WTC11 (cell line): ENCODE measurements around the gene SLC45A1. TPM values are rescaled to one million over a fixed set of nuclear protein-coding genes. Genes with fewer than 3 reads are reported as not detected.

Experiments
- ATAC-seq: fragments of 200-7000 bp; cut with Tn5 transposase; 2 replicates; pipeline ENCODE4 v1.10.0; 2021; ENCODE audit warnings: mild to moderate bottlenecking, moderate library complexity
- CTCF ChIA-PET: fragments of 300-600 bp; sonication (Branson Sonifier 250); formaldehyde crosslinking; loops from one replicate; lab custom pipeline; 2021; ENCODE audit warnings: antibody characterized with exemption; lab: Charles Lee
- POLR2A ChIA-PET: fragments of 350-600 bp; sonication (Branson Sonifier 250); formaldehyde crosslinking; loops from one replicate; lab custom pipeline; 2021; ENCODE audit warnings: antibody characterized with exemption; lab: Charles Lee
- DNase-seq: peaks from one replicate; pipeline ENCODE4 v3.0.0; 2021; ENCODE audit warnings: low spot score
- H3K27ac Mint-ChIP-seq: 2 replicates; pipeline ENCODE4 v1.8.0; 2021; ENCODE audit warnings: mixed read lengths
- H3K27me3 Mint-ChIP-seq: 2 replicates; pipeline ENCODE4 v1.8.0; 2021; ENCODE audit warnings: low read depth, mild to moderate bottlenecking, moderate library complexity, mixed read lengths
- H3K36me3 Mint-ChIP-seq: 2 replicates; pipeline ENCODE4 v1.8.0; 2021; ENCODE audit warnings: mixed read lengths
- H3K4me1 Mint-ChIP-seq: 2 replicates; pipeline ENCODE4 v1.8.0; 2022; ENCODE audit warnings: mixed read lengths
- H3K4me3 Mint-ChIP-seq: 2 replicates; pipeline ENCODE4 v1.8.0; 2021; ENCODE audit warnings: mild to moderate bottlenecking, moderate library complexity, mixed read lengths
- H3K9me3 Mint-ChIP-seq: 2 replicates; pipeline ENCODE4 v1.8.0; 2021; ENCODE audit warnings: mixed read lengths
- AR ChIP-seq: fragments of 250-450 bp; sonication (Bioruptor Pico); IDR thresholded peaks from 2 replicates; pipeline ENCODE4 v1.9.0; 2021; ENCODE audit warnings: mild to moderate bottlenecking
- CDX4 ChIP-seq: fragments of 250-450 bp; sonication (Bioruptor Pico); IDR thresholded peaks from 2 replicates; pipeline ENCODE4 v1.9.0; 2021; ENCODE audit warnings: moderate library complexity, mild to moderate bottlenecking, inconsistent platforms, borderline replicate concordance
- ETV6 ChIP-seq: sonication (generic); formaldehyde crosslinking; IDR thresholded peaks from 2 replicates; pipeline ENCODE4 v1.8.1; 2022; ENCODE audit warnings: mild to moderate bottlenecking, missing genetic modification reagents
- GABPB1 ChIP-seq: sonication (generic); formaldehyde crosslinking; IDR thresholded peaks from 2 replicates; pipeline ENCODE4 v1.8.1; 2023; ENCODE audit warnings: mild to moderate bottlenecking, missing genetic modification reagents
- GRHL2 ChIP-seq: fragments of 250-450 bp; sonication (Bioruptor Pico); IDR thresholded peaks from 2 replicates; pipeline ENCODE4 v1.8.0; 2022; ENCODE audit warnings: mild to moderate bottlenecking, moderate library complexity; ENCODE audit not compliant: insufficient replicate concordance, severe bottlenecking
- GTF2I ChIP-seq: fragments of 250-450 bp; sonication (Bioruptor Pico); conservative IDR thresholded peaks from 2 replicates; pipeline ENCODE4 v1.4.0; 2021; ENCODE audit warnings: mild to moderate bottlenecking
- IRF1 ChIP-seq: sonication (generic); formaldehyde crosslinking; IDR thresholded peaks from 2 replicates; pipeline ENCODE4 v1.8.0; 2023; ENCODE audit warnings: missing genetic modification reagents
- KAT7 ChIP-seq: sonication (generic); formaldehyde crosslinking; IDR thresholded peaks from 2 replicates; pipeline ENCODE4 v1.8.1; 2023; ENCODE audit warnings: missing genetic modification reagents, mild to moderate bottlenecking, borderline replicate concordance
- MYBL2 ChIP-seq: sonication (generic); formaldehyde crosslinking; IDR thresholded peaks from 2 replicates; pipeline ENCODE4 v1.8.1; 2023; ENCODE audit warnings: mild to moderate bottlenecking, moderate library complexity, missing genetic modification reagents
- PRRX2 ChIP-seq: fragments of 250-450 bp; sonication (Bioruptor Pico); IDR thresholded peaks from 2 replicates; pipeline ENCODE4 v1.8.0; 2021; ENCODE audit warnings: mild to moderate bottlenecking
- SMAD3 ChIP-seq: sonication (generic); formaldehyde crosslinking; IDR thresholded peaks from 2 replicates; pipeline ENCODE4 v1.8.0; 2022; ENCODE audit warnings: missing genetic modification reagents, mild to moderate bottlenecking, borderline replicate concordance
- SP1 ChIP-seq: sonication (generic); formaldehyde crosslinking; conservative IDR thresholded peaks from 2 replicates; pipeline ENCODE4 v1.8.1; 2022; ENCODE audit warnings: missing genetic modification reagents
- STAT6 ChIP-seq: sonication (generic); formaldehyde crosslinking; conservative IDR thresholded peaks from 2 replicates; pipeline ENCODE4 v1.8.1; 2023; ENCODE audit warnings: mild to moderate bottlenecking, low read depth, missing genetic modification reagents, moderate library complexity
- TCF7 ChIP-seq: sonication (generic); formaldehyde crosslinking; IDR thresholded peaks from 2 replicates; pipeline ENCODE4 v1.8.0; 2022; ENCODE audit warnings: mild to moderate bottlenecking, low read depth, missing genetic modification reagents, moderate library complexity
- TEAD1 ChIP-seq: sonication (generic); formaldehyde crosslinking; IDR thresholded peaks from 2 replicates; pipeline ENCODE4 v1.8.0; 2022; ENCODE audit warnings: mild to moderate bottlenecking, missing genetic modification reagents
- USF1 ChIP-seq: sonication (generic); formaldehyde crosslinking; IDR thresholded peaks from 2 replicates; pipeline ENCODE4 v1.8.0; 2022; ENCODE audit warnings: mild to moderate bottlenecking, missing genetic modification reagents
- ZNF138 ChIP-seq: sonication (generic); formaldehyde crosslinking; conservative IDR thresholded peaks from 2 replicates; pipeline ENCODE4 v1.8.1; 2022; ENCODE audit warnings: mild to moderate bottlenecking, moderate library complexity, missing genetic modification reagents
- total RNA-seq: library from RNA; stranded (reverse); gene quantifications from 3 replicates; pipeline ENCODE4 v1.2.3, GENCODE V29; 2021
- TF ChIP-seq, protein P1 (sequence below): sonication (generic); formaldehyde crosslinking; IDR thresholded peaks from 2 replicates; pipeline ENCODE4 v1.8.1; 2023; ENCODE audit warnings: mild to moderate bottlenecking, missing genetic modification reagents, borderline replicate concordance
- TF ChIP-seq, protein P2 (sequence below): sonication (generic); formaldehyde crosslinking; IDR thresholded peaks from 2 replicates; pipeline ENCODE4 v1.8.0; 2022; ENCODE audit warnings: mild to moderate bottlenecking, missing genetic modification reagents

The SLC45A1 gene
- total RNA-seq, 1 experiment from 2014 or later = 2.3 TPM

DNA sequence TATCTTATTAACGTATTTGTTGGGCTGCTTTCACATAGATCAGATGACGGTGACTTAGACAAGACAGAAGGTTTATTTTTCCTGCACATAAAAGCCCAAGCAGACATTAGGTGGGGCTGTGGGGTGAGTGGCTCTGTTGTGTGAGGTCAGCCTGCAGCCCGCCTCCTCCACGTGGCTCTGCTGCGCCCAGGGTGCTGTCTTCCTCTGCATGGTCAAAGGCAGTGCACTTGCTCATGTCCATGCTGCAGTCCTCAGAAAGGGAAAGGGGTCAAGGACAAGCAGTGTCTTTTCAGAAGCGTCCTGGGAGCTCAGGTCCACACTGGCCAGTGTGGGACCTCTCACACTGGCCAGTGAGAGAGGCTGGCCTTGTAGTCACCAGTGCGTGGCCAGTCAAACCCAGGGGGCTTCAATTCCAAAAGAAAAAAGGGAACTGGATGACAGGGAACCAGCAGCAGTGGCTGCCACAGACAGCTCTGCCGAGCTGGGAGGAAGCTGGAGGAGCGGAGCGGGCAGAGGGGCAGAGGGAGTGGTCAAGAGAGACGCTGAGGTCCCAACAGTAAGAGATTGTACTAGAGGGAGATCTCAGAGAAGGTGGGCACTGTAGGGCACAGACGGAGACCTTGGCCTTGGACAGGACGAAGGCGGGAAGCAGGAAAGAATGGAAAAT is 35.9 kb upstream of the SLC45A1 start:
- no peak overlapping the region for H3K27ac Mint-ChIP-seq
- no peaks in the 10 kb centered on the region for H3K36me3 Mint-ChIP-seq
- H3K4me3 Mint-ChIP-seq = no peak overlapping the region
- ATAC-seq (peak; percentile 32; the same call in 1 of the 2 replicates), DNase-seq (no peak)
- peaks cover 12% of the 10 kb centered on the region for H3K9me3 Mint-ChIP-seq
- TF ChIP-seq GABPB1 = 0 out of 2 replicates have a peak, but pooled peaks have one; percentile 7
- no peak for TF ChIP-seq STAT6 (CRISPR knock-in tag)
- TF ChIP-seq CDX4 (CRISPR knock-in tag) = no peak
- TF ChIP-seq ETV6 (CRISPR knock-in tag) = peak; percentile 28; the same call in 1 of the 2 replicates
- TF ChIP-seq KAT7 = no peak
- no peak for TF ChIP-seq ZNF138
- TF ChIP-seq, protein P1, sequence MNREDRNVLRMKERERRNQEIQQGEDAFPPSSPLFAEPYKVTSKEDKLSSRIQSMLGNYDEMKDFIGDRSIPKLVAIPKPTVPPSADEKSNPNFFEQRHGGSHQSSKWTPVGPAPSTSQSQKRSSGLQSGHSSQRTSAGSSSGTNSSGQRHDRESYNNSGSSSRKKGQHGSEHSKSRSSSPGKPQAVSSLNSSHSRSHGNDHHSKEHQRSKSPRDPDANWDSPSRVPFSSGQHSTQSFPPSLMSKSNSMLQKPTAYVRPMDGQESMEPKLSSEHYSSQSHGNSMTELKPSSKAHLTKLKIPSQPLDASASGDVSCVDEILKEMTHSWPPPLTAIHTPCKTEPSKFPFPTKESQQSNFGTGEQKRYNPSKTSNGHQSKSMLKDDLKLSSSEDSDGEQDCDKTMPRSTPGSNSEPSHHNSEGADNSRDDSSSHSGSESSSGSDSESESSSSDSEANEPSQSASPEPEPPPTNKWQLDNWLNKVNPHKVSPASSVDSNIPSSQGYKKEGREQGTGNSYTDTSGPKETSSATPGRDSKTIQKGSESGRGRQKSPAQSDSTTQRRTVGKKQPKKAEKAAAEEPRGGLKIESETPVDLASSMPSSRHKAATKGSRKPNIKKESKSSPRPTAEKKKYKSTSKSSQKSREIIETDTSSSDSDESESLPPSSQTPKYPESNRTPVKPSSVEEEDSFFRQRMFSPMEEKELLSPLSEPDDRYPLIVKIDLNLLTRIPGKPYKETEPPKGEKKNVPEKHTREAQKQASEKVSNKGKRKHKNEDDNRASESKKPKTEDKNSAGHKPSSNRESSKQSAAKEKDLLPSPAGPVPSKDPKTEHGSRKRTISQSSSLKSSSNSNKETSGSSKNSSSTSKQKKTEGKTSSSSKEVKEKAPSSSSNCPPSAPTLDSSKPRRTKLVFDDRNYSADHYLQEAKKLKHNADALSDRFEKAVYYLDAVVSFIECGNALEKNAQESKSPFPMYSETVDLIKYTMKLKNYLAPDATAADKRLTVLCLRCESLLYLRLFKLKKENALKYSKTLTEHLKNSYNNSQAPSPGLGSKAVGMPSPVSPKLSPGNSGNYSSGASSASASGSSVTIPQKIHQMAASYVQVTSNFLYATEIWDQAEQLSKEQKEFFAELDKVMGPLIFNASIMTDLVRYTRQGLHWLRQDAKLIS = no peak
- TF ChIP-seq AR (CRISPR knock-in tag) = no peak
- no peak for TF ChIP-seq GRHL2 (CRISPR knock-in tag)
- H3K4me1 Mint-ChIP-seq = peaks cover 21% of the 10 kb centered on the region
- ChIA-PET CTCF (interaction anchor here (0.6 kb wide), 1 partner anchor 265 kb away, joined by 4 read pairs; no protein-coding TSS in a partner anchor), POLR2A (interaction anchor here (0.6 kb wide), 1 partner anchor 485 kb away, joined by 5 read pairs; no protein-coding TSS in a partner anchor)
- H3K27me3 Mint-ChIP-seq = no peaks in the 10 kb centered on the region

DNA sequence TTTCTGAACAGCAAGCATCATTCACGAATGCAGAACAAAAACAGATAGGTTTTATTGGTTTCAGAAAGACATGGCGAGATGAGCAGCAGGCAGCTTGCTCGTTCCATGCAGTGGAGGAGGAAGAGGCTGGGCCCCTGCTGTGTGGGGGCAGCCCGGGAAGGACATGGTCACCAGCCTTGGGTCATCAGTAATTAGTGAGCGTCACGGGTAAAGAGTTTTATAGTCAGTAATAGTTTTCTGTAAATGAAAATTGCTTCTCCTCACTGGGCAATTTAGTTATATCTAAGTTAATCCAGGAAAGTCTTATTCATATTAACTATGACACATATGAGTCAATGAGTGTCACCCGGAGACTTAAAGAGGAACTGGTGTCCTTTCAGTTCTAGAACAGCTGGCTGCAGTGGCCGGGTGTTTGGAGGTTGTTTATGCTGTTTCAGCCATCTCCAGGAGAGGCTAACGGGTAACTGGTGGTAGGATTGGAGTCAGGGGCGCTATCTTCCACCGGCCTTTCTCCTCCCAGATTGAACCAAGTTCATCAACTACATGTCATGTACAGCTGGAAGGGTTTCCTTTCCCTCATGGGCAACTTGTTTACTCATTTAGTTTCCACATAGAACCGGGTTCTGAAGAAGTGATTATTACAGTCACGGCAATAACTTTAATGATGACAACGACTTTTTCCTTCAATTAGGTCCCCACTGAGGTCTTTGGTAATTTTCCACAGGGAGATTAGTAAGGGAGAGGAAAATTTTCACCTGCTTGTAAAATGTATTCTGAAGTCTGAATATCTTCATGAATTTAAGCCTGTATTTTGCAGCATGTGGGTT is 34.6 kb upstream of the SLC45A1 start:
- Mint-ChIP-seq H3K27ac (no peak overlapping the region), H3K36me3 (no peaks in the 10 kb centered on the region), H3K4me1 (peaks cover 21% of the 10 kb centered on the region), H3K4me3 (no peak overlapping the region), H3K27me3 (no peaks in the 10 kb centered on the region), H3K9me3 (peaks cover 10% of the 10 kb centered on the region)
- DNase-seq (no peak), ATAC-seq (no peak)
- CTCF ChIA-PET = no interaction called here
- POLR2A ChIA-PET = no interaction called here
- TF ChIP-seq TCF7 (CRISPR knock-in tag) = no peak
- TF ChIP-seq, protein P2, sequence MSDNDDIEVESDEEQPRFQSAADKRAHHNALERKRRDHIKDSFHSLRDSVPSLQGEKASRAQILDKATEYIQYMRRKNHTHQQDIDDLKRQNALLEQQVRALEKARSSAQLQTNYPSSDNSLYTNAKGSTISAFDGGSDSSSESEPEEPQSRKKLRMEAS (CRISPR knock-in tag) = no peak
- no peak for TF ChIP-seq MYBL2 (CRISPR knock-in tag)
- TF ChIP-seq IRF1 = no peak
- no peak for TF ChIP-seq TEAD1
- no peak for TF ChIP-seq SP1 (CRISPR knock-in tag)
- TF ChIP-seq GTF2I (CRISPR knock-in tag) = no peak
- TF ChIP-seq USF1 (CRISPR knock-in tag) = no peak
- TF ChIP-seq PRRX2 (CRISPR knock-in tag) = no peak
- no peak for TF ChIP-seq CDX4 (CRISPR knock-in tag)
- no peak for TF ChIP-seq SMAD3
